Hepatocyte (in vitro differentiated cells): ENCODE results near the gene TAL2. TPM values are rescaled to one million over a fixed set of nuclear protein-coding genes. Genes with fewer than 3 reads are reported as not detected.

Experiments
- DNase-seq: peaks from one replicate; pipeline ENCODE4 v3.0.0-alpha.2; 2016; ENCODE audit warnings: low spot score
- H2AFZ ChIP-seq: fragments of 200-600 bp; sonication (generic); 2 replicates; pipeline ENCODE4 v1.6.0; 2016; ENCODE audit warnings: antibody characterized with exemption, mild to moderate bottlenecking
- H3K27ac ChIP-seq: fragments of 200-600 bp; sonication (generic); 2 replicates; pipeline ENCODE4 v1.5.1; 2016; ENCODE audit warnings: mild to moderate bottlenecking
- H3K27me3 ChIP-seq: fragments of 200-600 bp; sonication (generic); 2 replicates; pipeline ENCODE4 v1.6.1; 2016
- H3K36me3 ChIP-seq: fragments of 200-600 bp; sonication (generic); replicated peaks from 2 replicates; pipeline ENCODE4 v1.5.1; 2016; ENCODE audit warnings: low read depth; ENCODE audit not compliant: insufficient read depth
- H3K4me1 ChIP-seq: fragments of 200-600 bp; sonication (generic); 2 replicates; pipeline ENCODE4 v1.5.1; 2016; ENCODE audit warnings: mild to moderate bottlenecking, moderate library complexity; ENCODE audit not compliant: insufficient read depth
- H3K4me2 ChIP-seq: fragments of 200-600 bp; sonication (generic); 2 replicates; pipeline ENCODE4 v1.6.0; 2016
- H3K4me3 ChIP-seq: fragments of 200-600 bp; sonication (generic); 2 replicates; pipeline ENCODE4 v1.5.1; 2016; ENCODE audit warnings: mild to moderate bottlenecking
- H3K79me2 ChIP-seq: fragments of 200-600 bp; sonication (generic); 2 replicates; pipeline ENCODE4 v1.6.0; 2017; ENCODE audit warnings: mild to moderate bottlenecking
- H3K9me2 ChIP-seq: fragments of 200-600 bp; sonication (generic); replicated peaks from 2 replicates; pipeline ENCODE4 v1.6.0; 2017; ENCODE audit warnings: mild to moderate bottlenecking; ENCODE audit not compliant: insufficient read depth
- H3K9me3 ChIP-seq: fragments of 200-600 bp; sonication (generic); 2 replicates; pipeline ENCODE4 v1.5.1; 2016; ENCODE audit warnings: low read depth, mild to moderate bottlenecking
- H4K20me1 ChIP-seq: fragments of 200-600 bp; sonication (generic); 2 replicates; pipeline ENCODE4 v1.6.0; 2016; ENCODE audit warnings: mild to moderate bottlenecking; ENCODE audit not compliant: insufficient read depth, poor library complexity, severe bottlenecking
- EZH2 ChIP-seq: fragments of 200-600 bp; sonication (generic); IDR thresholded peaks from 2 replicates; pipeline ENCODE4 v1.6.1; 2016; ENCODE audit warnings: antibody characterized with exemption, mild to moderate bottlenecking, borderline replicate concordance
- EZH2phosphoT487 ChIP-seq: fragments of 200-600 bp; sonication (generic); IDR thresholded peaks from one replicate; pipeline ENCODE4 v1.6.1; 2018; ENCODE audit warnings: antibody characterized with exemption, mild to moderate bottlenecking, low read depth, moderate library complexity; ENCODE audit not compliant: unreplicated experiment, severe bottlenecking
- WGBS: methylation state at CpG from one replicate; pipeline ENCODE4 v1.1.6; 2016; ENCODE audit warnings: low lambda C conversion rate; ENCODE audit errors: missing lambda C conversion rate; 5-methylcytosine and 5-hydroxymethylcytosine counted together
- polyA plus RNA-seq: library from polyadenylated mRNA; unstranded; fragments of >200 nt; fragmentation: Nextera tagmentation; extraction: Ambion mirVana; gene quantifications from 2 replicates; pipeline ENCODE4 v1.2.1, GENCODE V29; 2016
- total RNA-seq: library from RNA; depleted of rRNA; stranded (reverse); fragments of >200 nt; gene quantifications from 2 replicates; pipeline ENCODE4 v1.2.3, GENCODE V29; 2014
- TF ChIP-seq, protein P1 (sequence below): fragments of 200-600 bp; sonication (generic); IDR thresholded peaks from 2 replicates; pipeline ENCODE4 v1.5.1; 2016; ENCODE audit warnings: antibody characterized with exemption, mild to moderate bottlenecking; ENCODE audit not compliant: poor library complexity

Gene TAL2
- total and polyA plus RNA-seq, 2 experiments from 2014 or later, result not detected

DNA sequence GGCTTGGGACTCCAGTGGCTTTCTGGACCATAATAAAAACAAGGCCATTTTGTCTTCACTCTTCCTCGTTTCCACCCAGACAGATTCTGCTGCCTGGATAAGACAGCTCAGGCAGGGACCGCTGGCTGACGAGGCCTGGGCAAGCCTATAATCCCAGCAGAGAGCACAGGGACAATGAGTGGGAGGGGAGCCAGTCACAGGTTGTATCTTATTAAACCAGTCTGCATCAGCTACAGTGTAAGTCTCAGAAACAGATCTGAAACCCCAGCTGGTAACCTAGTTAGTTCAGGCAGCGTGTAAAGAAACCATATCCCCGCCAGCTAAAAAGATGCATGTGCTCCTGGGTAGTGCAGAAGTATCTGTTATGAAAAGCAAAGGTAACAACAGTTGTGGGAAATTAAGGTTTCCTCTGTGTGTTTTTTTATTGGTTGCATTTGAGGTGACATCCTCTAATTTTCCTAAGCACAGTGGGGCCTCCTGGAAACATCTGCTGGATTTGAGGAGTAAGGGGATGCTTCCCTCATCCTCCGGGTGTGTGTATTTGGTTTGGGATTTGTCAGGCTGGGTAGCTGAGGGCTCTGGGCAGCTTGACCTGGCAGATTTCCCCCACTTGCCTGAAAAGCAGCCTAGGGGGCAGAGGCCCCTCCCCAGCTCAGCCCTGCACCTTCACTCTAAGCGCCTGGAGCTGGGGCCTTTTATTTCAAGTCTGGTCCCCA, 15.2 kb upstream of the TAL2 start:
- Histone ChIP-seq H2AFZ (no peak overlapping the region), H3K9me3 (no peaks in the 10 kb centered on the region), H3K79me2 (no peaks in the 10 kb centered on the region), H3K36me3 (no peaks in the 10 kb centered on the region), H3K27ac (no peak overlapping the region), H4K20me1 (no peaks in the 10 kb centered on the region), H3K9me2 (no peaks in the 10 kb centered on the region), H3K4me3 (no peak overlapping the region), H3K4me1 (no peaks in the 10 kb centered on the region), H3K27me3 (no peaks in the 10 kb centered on the region), H3K4me2 (no peak overlapping the region)
- 59% methylated on average over 7 of the region's 7 CpGs for WGBS
- no peak for DNase-seq
- no peak for TF ChIP-seq EZH2phosphoT487
- TF ChIP-seq, protein P1, sequence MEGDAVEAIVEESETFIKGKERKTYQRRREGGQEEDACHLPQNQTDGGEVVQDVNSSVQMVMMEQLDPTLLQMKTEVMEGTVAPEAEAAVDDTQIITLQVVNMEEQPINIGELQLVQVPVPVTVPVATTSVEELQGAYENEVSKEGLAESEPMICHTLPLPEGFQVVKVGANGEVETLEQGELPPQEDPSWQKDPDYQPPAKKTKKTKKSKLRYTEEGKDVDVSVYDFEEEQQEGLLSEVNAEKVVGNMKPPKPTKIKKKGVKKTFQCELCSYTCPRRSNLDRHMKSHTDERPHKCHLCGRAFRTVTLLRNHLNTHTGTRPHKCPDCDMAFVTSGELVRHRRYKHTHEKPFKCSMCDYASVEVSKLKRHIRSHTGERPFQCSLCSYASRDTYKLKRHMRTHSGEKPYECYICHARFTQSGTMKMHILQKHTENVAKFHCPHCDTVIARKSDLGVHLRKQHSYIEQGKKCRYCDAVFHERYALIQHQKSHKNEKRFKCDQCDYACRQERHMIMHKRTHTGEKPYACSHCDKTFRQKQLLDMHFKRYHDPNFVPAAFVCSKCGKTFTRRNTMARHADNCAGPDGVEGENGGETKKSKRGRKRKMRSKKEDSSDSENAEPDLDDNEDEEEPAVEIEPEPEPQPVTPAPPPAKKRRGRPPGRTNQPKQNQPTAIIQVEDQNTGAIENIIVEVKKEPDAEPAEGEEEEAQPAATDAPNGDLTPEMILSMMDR, result no peak
- TF ChIP-seq EZH2, result no peak

DNA sequence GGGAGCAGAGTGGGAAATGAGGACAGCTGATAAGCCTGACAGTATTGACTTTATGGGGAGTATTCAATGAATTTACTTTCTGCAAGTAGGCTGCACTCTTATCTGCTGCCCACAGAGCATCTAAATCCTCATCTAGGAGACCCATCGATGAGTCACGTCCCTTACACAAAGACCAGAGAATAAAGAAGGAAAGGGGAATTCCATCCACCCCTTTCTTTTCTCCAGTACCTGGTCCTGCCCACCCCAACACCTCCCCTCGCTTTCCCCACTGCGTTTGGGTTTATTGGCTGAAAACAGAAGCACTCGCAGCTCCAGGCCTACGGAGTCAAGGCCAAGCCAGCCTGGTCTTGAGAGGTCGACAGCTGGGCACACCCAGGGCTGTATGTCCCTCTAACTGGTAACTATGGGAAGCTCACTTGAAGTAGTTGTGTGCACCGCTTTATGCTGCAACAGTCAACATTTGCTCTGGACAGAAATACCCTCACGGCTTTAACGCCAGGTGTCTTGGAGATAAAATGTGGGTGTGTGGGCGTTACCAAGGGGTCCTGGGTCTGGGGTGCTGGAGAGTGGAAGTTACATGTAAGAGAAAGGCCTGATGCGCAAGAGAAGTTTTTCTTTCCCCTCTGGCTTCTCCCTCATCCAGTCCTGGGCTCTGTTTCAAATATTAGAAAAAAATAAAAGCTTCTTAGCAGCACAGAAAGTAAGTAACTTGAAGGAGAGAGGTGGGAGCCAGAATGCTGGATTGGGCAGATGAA, 14.5 kb upstream of the TAL2 start:
- peak; percentile 26 for DNase-seq
- H3K4me1 ChIP-seq, result no peaks in the 10 kb centered on the region
- H3K27ac ChIP-seq, result no peak overlapping the region
- H4K20me1 ChIP-seq, result no peaks in the 10 kb centered on the region
- no peaks in the 10 kb centered on the region for H3K9me2 ChIP-seq
- H3K36me3 ChIP-seq, result no peaks in the 10 kb centered on the region
- H3K9me3 ChIP-seq, result no peaks in the 10 kb centered on the region
- H3K79me2 ChIP-seq, result no peaks in the 10 kb centered on the region
- H2AFZ ChIP-seq, result no peak overlapping the region
- 50% methylated on average over 12 of the region's 12 CpGs for WGBS
- no peak overlapping the region for H3K4me3 ChIP-seq
- TF ChIP-seq EZH2 (no peak), EZH2phosphoT487 (no peak)
- TF ChIP-seq, protein P1, result no peak
- no peaks in the 10 kb centered on the region for H3K27me3 ChIP-seq
- H3K4me2 ChIP-seq, result no peak overlapping the region

DNA sequence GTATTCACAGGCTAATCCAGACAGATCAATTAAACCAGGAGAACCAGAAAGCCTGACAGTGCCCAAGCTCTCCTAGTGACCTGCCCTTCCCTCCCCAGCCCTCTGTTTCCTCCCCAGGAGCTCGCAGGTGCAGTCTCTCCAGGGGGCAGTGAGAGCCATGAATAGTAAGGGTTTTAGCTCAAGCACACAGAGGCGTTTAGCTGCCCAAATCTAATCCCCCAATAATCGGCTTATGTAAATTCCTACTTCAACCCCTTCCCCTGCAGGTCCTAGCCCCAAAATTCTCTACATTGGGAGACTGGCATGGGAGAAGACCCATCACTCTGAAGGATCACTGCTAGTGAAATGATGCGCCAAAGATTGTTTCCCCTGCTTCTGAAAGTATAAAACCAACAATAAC, 10.5 kb upstream of the TAL2 start:
- Histone ChIP-seq H3K9me2 (no peaks in the 10 kb centered on the region), H3K9me3 (no peaks in the 10 kb centered on the region), H3K36me3 (no peaks in the 10 kb centered on the region), H3K4me1 (no peaks in the 10 kb centered on the region), H3K4me3 (no peak overlapping the region), H3K4me2 (no peak overlapping the region), H3K27me3 (peaks cover 14% of the 10 kb centered on the region), H4K20me1 (no peaks in the 10 kb centered on the region), H3K27ac (no peak overlapping the region), H3K79me2 (no peaks in the 10 kb centered on the region), H2AFZ (no peak overlapping the region)
- TF ChIP-seq EZH2, result no peak
- TF ChIP-seq EZH2phosphoT487, result no peak
- TF ChIP-seq, protein P1, result no peak
- no peak for DNase-seq
- 60% methylated on average over 4 of the region's 4 CpGs for WGBS
